Thyroid gland (tissue), 4 donors: ENCODE results near the gene SLC25A39.

ENCODE experiments used
- CTCF ChIP-seq, 6 experiments: fragments of 200-600 bp in 3 of 6; fragments of 450-650 bp in 3 of 6; sonication (generic) in 3 of 6; IDR thresholded peaks; one replicate each; pipeline ENCODE4 v1.5.1; 2016 to 2019; ENCODE audit warnings: antibody characterized with exemption in 6 of 6, mild to moderate bottlenecking in 2 of 6, inconsistent platforms in 1 of 6, moderate library complexity in 1 of 6
- POLR2A ChIP-seq, 2 donors: fragments of 450-650 bp; IDR thresholded peaks; one replicate each; pipeline ENCODE4 v1.6.1; 2017; ENCODE audit warnings: antibody characterized with exemption in 2 of 2, mild to moderate bottlenecking in 2 of 2, moderate library complexity in 1 of 2

- TF ChIP-seq POLR2A (IDR thresholded peaks at IDR 0.05) (no peak), CTCF (IDR thresholded peaks at IDR 0.05) (no peak)
These were observed 31.6 kb upstream of the SLC25A39 start for GRCh38 chr17:44356241-44356640.
